GM10248 (cell line): Measurements from ENCODE around the gene MTARC1.
A peak's percentile ranks its signal among the peaks of the same experiment; 100 is the strongest.

Experiments used
- CTCF ChIA-PET: fragments of 300-600 bp; sonication (Branson Sonifier 250); formaldehyde crosslinking; extraction: SDS; loops from one replicate; lab custom pipeline; 2021; ENCODE audit warnings: antibody characterized with exemption; lab: Yijun Ruan, JAX
- POLR2A ChIA-PET: fragments of 350-650 bp; sonication (Branson Sonifier 250); formaldehyde crosslinking; extraction: SDS; loops from one replicate; lab custom pipeline; 2020; ENCODE audit warnings: antibody characterized with exemption; lab: Yijun Ruan, JAX
- DNase-seq: peaks from one replicate; pipeline ENCODE4 v3.0.0; 2012; ENCODE audit errors: extremely low spot score
- CTCF ChIP-seq: IDR thresholded peaks from 2 replicates; pipeline ENCODE4 v1.5.1; 2012; ENCODE audit warnings: mild to moderate bottlenecking, low read depth; ENCODE audit errors: extremely low read depth, missing control alignments, control extremely low read depth

MTARC1 gene

GRCh38 chr1:220755309-220755708, 31.4 kb upstream of the MTARC1 start:
- DNase-seq: peak; percentile 3
- ChIA-PET POLR2A (no interaction called here), CTCF (interaction anchor here (4.1 to 4.2 kb wide), 2 partner anchors 20 to 21 kb away, joined by 22 to 27 read pairs; no protein-coding TSS in a partner anchor)
- no peak for TF ChIP-seq CTCF

GRCh38 chr1:220757441-220757840, 29.3 kb upstream of the MTARC1 start:
- POLR2A ChIA-PET: no interaction called here
- TF ChIP-seq CTCF: no peak
- CTCF ChIA-PET: interaction anchor here (4.1 to 4.2 kb wide), 2 partner anchors 18 to 23 kb away, joined by 22 to 27 read pairs; no protein-coding TSS in a partner anchor
- DNase-seq: no peak

GRCh38 chr1:220759147-220759546, 27.6 kb upstream of the MTARC1 start:
- CTCF ChIA-PET: no interaction called here
- DNase-seq: no peak
- no peak for TF ChIP-seq CTCF
- POLR2A ChIA-PET: no interaction called here

- no peak for TF ChIP-seq CTCF
- no peak for DNase-seq
- ChIA-PET POLR2A (no interaction called here), CTCF (interaction anchor here (1.2 to 5.5 kb wide), 4 partner anchors 8 to 49 kb away, joined by 3 to 48 read pairs (median 12); no protein-coding TSS in a partner anchor)
Observed at GRCh38 chr1:220761688-220762427, 24.9 kb upstream of the MTARC1 start.

- POLR2A ChIA-PET: no interaction called here
- CTCF ChIA-PET: interaction anchor here (5.5 kb wide), 1 partner anchor 11 kb away, joined by 48 read pairs; no protein-coding TSS in a partner anchor
- TF ChIP-seq CTCF: no peak
- no peak for DNase-seq
Observed at GRCh38 chr1:220764757-220765156, 22.0 kb upstream of the MTARC1 start.

GRCh38 chr1:220767312-220768125, 19.2 kb upstream of the MTARC1 start:
- ChIA-PET CTCF (interaction anchor here (1.3 kb wide), 1 partner anchor 9 kb away, joined by 7 read pairs; no protein-coding TSS in a partner anchor), POLR2A (no interaction called here)
- no peak for DNase-seq
- TF ChIP-seq CTCF: no peak
